NB4 (cell line): Measurements from ENCODE around the gene MAP1LC3B.

Source experiments
- MYC ChIP-seq: IDR thresholded peaks from 2 replicates; pipeline ENCODE4 v1.6.1; 2011; ENCODE audit warnings: low read depth, low read length
- TF ChIP-seq, protein P1 (sequence below): IDR thresholded peaks from one replicate; pipeline ENCODE4 v1.5.1; 2012; ENCODE audit warnings: low read depth, low read length
- TF ChIP-seq, protein P2 (sequence below): IDR thresholded peaks from 2 replicates; pipeline ENCODE4 v1.6.1; 2011; ENCODE audit warnings: low read depth, low read length

DNA sequence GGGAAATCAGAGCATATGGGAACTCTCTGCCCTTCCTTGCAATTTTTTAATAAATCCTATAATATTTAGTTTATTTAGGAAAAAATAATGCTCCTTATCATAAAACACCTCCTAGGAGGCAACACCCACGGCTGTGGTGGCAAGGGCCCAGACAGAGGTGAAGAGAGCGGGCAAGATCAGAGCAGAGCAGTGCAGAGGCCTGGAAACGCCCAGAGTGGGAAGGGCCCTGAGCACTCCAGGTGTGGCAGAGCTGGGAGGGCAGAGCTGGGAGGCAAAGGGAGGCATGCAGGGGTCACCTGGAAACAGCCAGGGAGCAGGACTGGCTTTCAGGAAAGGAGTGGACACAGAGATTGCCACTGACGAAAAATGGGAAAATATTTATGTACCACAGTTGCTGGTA, 25.8 kb upstream of the MAP1LC3B start:
- TF ChIP-seq, protein P1, sequence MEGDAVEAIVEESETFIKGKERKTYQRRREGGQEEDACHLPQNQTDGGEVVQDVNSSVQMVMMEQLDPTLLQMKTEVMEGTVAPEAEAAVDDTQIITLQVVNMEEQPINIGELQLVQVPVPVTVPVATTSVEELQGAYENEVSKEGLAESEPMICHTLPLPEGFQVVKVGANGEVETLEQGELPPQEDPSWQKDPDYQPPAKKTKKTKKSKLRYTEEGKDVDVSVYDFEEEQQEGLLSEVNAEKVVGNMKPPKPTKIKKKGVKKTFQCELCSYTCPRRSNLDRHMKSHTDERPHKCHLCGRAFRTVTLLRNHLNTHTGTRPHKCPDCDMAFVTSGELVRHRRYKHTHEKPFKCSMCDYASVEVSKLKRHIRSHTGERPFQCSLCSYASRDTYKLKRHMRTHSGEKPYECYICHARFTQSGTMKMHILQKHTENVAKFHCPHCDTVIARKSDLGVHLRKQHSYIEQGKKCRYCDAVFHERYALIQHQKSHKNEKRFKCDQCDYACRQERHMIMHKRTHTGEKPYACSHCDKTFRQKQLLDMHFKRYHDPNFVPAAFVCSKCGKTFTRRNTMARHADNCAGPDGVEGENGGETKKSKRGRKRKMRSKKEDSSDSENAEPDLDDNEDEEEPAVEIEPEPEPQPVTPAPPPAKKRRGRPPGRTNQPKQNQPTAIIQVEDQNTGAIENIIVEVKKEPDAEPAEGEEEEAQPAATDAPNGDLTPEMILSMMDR, result no peak
- no peak for TF ChIP-seq MYC
- TF ChIP-seq, protein P2, sequence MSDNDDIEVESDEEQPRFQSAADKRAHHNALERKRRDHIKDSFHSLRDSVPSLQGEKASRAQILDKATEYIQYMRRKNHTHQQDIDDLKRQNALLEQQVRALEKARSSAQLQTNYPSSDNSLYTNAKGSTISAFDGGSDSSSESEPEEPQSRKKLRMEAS, result no peak
